Cardiac muscle cell (in vitro differentiated cells and primary cell): ENCODE data around the gene TMPRSS13. TPM values are rescaled to one million over a fixed set of nuclear protein-coding genes. Genes with fewer than 3 reads are reported as not detected.

Source experiments
- DNase-seq, 2 donors: peaks; one replicate each; pipeline versions ENCODE4 v3.0.0 to v3.0.0-alpha.2; 2010 to 2017; ENCODE audit warnings: low read depth in 1 of 2, low spot score in 1 of 2
- H3K27ac ChIP-seq: fragments of 200-600 bp; sonication (generic); 2 replicates; pipeline ENCODE4 v1.5.1; 2016
- H3K27me3 ChIP-seq: fragments of 200-600 bp; sonication (generic); 2 replicates; pipeline ENCODE4 v1.6.0; 2016; ENCODE audit warnings: control low read depth
- H3K36me3 ChIP-seq: fragments of 200-600 bp; sonication (generic); 2 replicates; pipeline ENCODE4 v1.5.1; 2016; ENCODE audit warnings: control low read depth
- H3K4me1 ChIP-seq: fragments of 200-600 bp; sonication (generic); 2 replicates; pipeline ENCODE4 v1.8.1; 2017; ENCODE audit warnings: low read depth, mild to moderate bottlenecking, mixed run types
- H3K4me3 ChIP-seq: fragments of 200-600 bp; sonication (generic); 2 replicates; pipeline ENCODE4 v1.5.1; 2016; ENCODE audit warnings: mild to moderate bottlenecking
- H3K9me3 ChIP-seq: fragments of 200-600 bp; sonication (generic); 2 replicates; pipeline ENCODE4 v1.5.1; 2017; ENCODE audit warnings: low read depth, mild to moderate bottlenecking, control low read depth
- polyA plus RNA-seq: library from polyadenylated mRNA; unstranded; fragments of >200 nt; fragmentation: Nextera tagmentation; extraction: Ambion mirVana; gene quantifications from 2 replicates; pipeline ENCODE4 v1.2.1, GENCODE V29; 2016
- total RNA-seq: library from RNA; depleted of rRNA; stranded (reverse); fragments of >200 nt; gene quantifications from 2 replicates; pipeline ENCODE4 v1.2.3, GENCODE V29; 2016
- TF ChIP-seq, protein P1 (sequence below): IDR thresholded peaks from 2 replicates; pipeline ENCODE4 v1.5.1; 2012; ENCODE audit warnings: low read depth, mild to moderate bottlenecking, low read length

Gene TMPRSS13
- total and polyA plus RNA-seq, 2 experiments from 2014 or later = 0.40 to 0.66 TPM

DNA sequence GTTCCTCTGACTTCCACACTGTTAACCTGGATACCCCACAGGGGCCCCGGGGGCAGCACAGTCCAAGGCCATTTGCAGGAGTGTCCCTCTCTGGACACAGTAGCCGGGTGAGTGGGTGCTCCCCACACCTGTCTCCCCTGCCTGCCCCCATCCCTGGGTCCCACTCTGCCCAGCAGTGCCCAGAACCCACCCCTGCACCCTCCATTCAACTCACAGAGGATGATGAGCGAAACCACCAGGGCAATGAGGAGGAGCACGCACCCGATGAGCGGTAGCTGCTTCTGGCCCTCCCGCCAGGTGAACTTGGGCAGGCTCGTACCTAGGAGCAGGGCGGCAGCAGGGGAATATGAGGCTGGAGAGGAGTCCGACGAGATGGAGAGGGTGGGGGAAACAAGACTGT is 12.2 kb downstream of the TMPRSS13 start:
- H3K36me3 ChIP-seq = no peaks in the 10 kb centered on the region
- H3K9me3 ChIP-seq = no peaks in the 10 kb centered on the region
- no peak overlapping the region for H3K4me3 ChIP-seq
- TF ChIP-seq, protein P1, sequence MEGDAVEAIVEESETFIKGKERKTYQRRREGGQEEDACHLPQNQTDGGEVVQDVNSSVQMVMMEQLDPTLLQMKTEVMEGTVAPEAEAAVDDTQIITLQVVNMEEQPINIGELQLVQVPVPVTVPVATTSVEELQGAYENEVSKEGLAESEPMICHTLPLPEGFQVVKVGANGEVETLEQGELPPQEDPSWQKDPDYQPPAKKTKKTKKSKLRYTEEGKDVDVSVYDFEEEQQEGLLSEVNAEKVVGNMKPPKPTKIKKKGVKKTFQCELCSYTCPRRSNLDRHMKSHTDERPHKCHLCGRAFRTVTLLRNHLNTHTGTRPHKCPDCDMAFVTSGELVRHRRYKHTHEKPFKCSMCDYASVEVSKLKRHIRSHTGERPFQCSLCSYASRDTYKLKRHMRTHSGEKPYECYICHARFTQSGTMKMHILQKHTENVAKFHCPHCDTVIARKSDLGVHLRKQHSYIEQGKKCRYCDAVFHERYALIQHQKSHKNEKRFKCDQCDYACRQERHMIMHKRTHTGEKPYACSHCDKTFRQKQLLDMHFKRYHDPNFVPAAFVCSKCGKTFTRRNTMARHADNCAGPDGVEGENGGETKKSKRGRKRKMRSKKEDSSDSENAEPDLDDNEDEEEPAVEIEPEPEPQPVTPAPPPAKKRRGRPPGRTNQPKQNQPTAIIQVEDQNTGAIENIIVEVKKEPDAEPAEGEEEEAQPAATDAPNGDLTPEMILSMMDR = no peak
- no peak overlapping the region for H3K27ac ChIP-seq
- no peak for DNase-seq
- H3K27me3 ChIP-seq = no peaks in the 10 kb centered on the region
- H3K4me1 ChIP-seq = peaks cover 23% of the 10 kb centered on the region

DNA sequence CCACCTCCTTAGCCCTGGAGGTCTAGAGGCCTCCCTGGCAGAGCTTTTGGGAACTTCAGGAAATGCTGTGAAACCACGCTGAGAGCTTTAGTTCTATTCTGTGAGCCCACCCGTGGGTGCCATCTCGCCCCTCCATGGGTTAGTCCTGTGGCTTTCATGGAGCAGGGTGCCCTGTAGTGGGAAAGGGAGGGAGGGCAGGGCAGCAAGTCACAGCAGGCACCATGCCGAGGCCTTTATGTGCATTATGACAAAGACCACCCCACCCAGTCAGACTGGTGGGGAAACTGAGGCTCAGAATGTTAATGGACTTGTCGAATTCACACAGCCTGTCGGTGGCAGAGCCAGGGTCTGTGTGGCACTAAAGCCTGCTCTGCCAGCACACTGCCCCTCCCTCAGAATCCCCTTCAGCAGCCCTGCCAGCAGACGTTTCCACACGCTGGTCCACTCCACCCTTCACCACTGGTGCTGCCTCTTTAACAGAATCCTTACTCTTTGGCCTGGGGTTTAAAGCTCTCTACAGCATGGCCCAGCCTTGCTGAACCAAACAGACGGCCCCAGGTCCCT is 13.4 kb downstream of the TMPRSS13 start:
- no peak overlapping the region for H3K27ac ChIP-seq
- no peaks in the 10 kb centered on the region for H3K27me3 ChIP-seq
- DNase-seq = no peak
- no peaks in the 10 kb centered on the region for H3K9me3 ChIP-seq
- no peaks in the 10 kb centered on the region for H3K36me3 ChIP-seq
- no peak overlapping the region for H3K4me3 ChIP-seq
- TF ChIP-seq, protein P1 = no peak
- peaks cover 15% of the 10 kb centered on the region for H3K4me1 ChIP-seq

DNA sequence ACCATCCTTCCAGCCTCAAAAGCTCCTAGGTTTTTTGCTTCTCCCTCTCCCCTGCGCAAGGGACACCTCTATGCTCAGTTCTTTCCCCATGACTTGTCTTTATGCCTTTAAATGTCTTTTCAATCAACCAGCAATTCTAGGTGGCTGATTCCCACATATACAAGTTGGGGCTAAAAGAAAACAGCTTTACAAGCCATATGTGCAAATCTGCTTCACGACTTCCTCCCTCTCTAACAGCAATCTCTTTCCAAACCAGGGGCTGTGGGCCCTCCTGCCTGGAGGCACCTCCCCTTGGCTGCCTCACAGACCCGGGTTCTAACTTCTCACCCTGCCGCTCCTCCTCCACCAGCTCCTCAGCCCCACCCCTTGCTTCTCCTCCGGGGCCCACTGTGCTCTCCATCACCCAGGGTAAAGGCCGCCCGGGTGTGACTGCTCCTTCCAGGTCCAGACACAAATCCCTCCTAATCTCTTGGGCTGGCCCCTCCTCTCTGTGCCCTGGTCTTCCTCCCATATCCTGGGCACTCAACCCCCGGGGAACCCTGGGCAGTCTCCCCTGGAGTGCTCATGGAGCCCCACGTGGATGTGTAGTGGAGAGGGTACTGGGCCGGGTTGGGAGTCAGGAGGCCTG is 14.1 kb downstream of the TMPRSS13 start:
- no peaks in the 10 kb centered on the region for H3K9me3 ChIP-seq
- DNase-seq = no peak
- no peak overlapping the region for H3K27ac ChIP-seq
- TF ChIP-seq, protein P1 = no peak
- H3K36me3 ChIP-seq = no peaks in the 10 kb centered on the region
- peaks cover 16% of the 10 kb centered on the region for H3K4me1 ChIP-seq
- no peaks in the 10 kb centered on the region for H3K27me3 ChIP-seq
- H3K4me3 ChIP-seq = no peak overlapping the region

DNA sequence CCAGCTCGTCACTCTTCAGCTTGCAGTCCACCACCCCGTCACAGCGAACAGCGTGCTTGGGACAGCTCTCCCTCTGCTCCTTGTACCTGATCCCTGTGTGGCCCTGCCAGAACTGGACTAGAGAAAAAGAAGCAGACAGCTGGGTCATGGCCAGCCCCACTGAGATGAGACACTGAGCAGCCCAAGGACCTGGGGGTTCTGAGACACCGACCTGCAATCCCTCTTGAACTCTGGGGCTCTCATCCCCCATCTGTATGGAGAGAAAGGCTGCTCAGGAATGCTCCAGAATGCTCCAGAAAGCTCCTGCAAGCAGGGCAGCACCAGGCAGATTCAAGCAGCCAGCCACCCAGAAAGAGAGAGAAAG is 14.8 kb downstream of the TMPRSS13 start:
- Histone ChIP-seq H3K36me3 (no peaks in the 10 kb centered on the region), H3K9me3 (no peaks in the 10 kb centered on the region), H3K27me3 (no peaks in the 10 kb centered on the region), H3K4me1 (peaks cover 23% of the 10 kb centered on the region), H3K4me3 (no peak overlapping the region), H3K27ac (no peak overlapping the region)
- DNase-seq = no peak
- TF ChIP-seq, protein P1 = no peak

DNA sequence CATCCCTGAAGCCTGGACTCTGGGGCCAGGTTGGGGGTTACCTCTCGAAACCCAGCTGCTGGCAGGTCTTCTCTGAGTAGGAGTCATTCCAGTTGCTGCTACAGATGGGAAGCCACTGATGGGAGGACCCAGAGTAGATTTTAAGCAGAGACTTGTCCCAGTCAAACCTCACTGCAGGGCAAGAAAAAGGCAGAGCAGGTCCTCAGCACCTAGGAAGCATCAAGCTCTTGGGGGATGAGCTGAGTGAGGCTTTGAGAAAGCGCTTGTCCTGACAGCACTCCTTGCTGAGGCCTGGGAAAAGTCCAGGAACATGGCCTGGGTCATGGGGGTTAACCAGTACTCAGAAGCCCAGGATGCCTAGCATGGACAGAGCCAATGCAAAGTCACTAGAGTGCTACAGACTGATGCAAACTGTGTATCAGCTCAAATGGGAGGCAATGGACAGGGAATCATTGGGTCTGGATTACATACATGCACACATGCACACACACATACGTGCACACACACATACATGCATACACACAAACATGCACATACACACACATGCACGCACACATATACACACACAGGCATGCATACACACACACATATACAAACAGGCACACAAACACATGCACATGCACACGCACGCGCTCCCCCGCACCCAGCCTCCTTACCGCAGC is 15.3 kb downstream of the TMPRSS13 start:
- no peaks in the 10 kb centered on the region for H3K36me3 ChIP-seq
- no peak overlapping the region for H3K4me3 ChIP-seq
- H3K27ac ChIP-seq = no peak overlapping the region
- peaks cover 29% of the 10 kb centered on the region for H3K4me1 ChIP-seq
- no peaks in the 10 kb centered on the region for H3K9me3 ChIP-seq
- DNase-seq = no peak
- TF ChIP-seq, protein P1 = no peak
- no peaks in the 10 kb centered on the region for H3K27me3 ChIP-seq
